Large intestine (tissue), 3 donors: ENCODE results near the gene TMEM37. TPM values are rescaled to one million over a fixed set of nuclear protein-coding genes. Genes with fewer than 3 reads are reported as not detected.

Experiments used
- DNase-seq, 2 donors: peaks; one replicate each; pipeline versions ENCODE4 v3.0.0 to v3.0.0-alpha.2; 2013
- H3K27ac ChIP-seq: one replicate; pipeline ENCODE4 v1.5.1; 2013; ENCODE audit warnings: low read length
- H3K27me3 ChIP-seq: 2 replicates; pipeline ENCODE4 v1.6.1; 2013; ENCODE audit warnings: low read length; ENCODE audit not compliant: control insufficient read depth, insufficient read depth
- H3K36me3 ChIP-seq: 2 replicates; pipeline ENCODE4 v1.6.1; 2013; ENCODE audit warnings: low read length; ENCODE audit not compliant: control insufficient read depth, insufficient read depth
- H3K4me1 ChIP-seq: one replicate; pipeline ENCODE4 v1.6.1; 2013; ENCODE audit warnings: low read length; ENCODE audit not compliant: control insufficient read depth, insufficient read depth
- H3K4me3 ChIP-seq: one replicate; pipeline ENCODE4 v1.5.1; 2013; ENCODE audit warnings: low read length
- H3K9me3 ChIP-seq: one replicate; pipeline ENCODE4 v1.6.1; 2013; ENCODE audit warnings: mild to moderate bottlenecking, low read depth, low read length, moderate library complexity; ENCODE audit not compliant: control insufficient read depth
- WGBS: methylation state at CpG from one replicate; pipeline ENCODE4 v1.1.5; 2013; ENCODE audit warnings: low lambda C conversion rate; ENCODE audit not compliant: insufficient coverage; 5-methylcytosine and 5-hydroxymethylcytosine counted together
- polyA plus RNA-seq: library from polyadenylated mRNA; unstranded; fragments of 120-200 nt; gene quantifications from one replicate; pipeline ENCODE4 v1.2.1, GENCODE V29; 2013

Gene TMEM37
- polyA plus RNA-seq, 1 donor, result 70.7 TPM

GRCh38 chr2:119485336-119486110 lies 53.9 kb downstream of the TMEM37 start:
- Histone ChIP-seq H3K9me3 (no peaks in the 10 kb centered on the region), H3K4me3 (no peak overlapping the region), H3K27ac (no peak overlapping the region), H3K27me3 (no peaks in the 10 kb centered on the region), H3K4me1 (peaks cover 63% of the 10 kb centered on the region), H3K36me3 (peaks cover 4% of the 10 kb centered on the region)
- no CpG with 5 or more reads among the region's 12 CpGs for WGBS
- no peak for DNase-seq

DNA sequence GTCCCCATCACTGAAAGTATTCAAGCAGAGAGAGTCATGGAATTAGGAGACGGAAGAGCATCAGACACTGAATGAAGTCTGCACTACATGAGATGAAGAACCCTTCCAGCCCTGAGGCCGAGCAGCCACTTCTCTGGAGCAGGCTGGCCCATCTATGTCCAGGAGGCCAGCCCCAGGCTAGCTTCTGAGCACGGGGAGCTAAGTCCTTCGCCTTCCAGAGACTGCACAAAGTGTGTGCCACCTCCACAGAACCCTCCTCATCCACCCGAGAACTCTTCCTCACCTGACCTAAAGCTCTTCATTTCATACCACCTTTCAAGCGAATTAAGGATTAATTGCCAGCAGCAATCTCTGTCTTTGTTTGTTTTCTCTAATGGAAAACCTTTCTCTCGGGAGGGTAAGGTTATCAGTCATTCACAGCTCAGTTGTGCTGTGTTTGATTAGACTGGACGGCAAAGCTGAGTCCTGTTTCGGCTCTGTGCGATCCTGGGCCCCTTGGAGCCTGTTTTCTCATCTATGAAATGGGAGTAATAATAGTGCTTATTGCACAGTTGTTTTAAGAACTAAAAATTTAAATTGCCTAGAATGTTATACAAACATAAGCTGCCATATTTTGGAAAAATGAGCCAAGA lies 54.7 kb downstream of the TMEM37 start:
- H3K9me3 ChIP-seq, result no peaks in the 10 kb centered on the region
- H3K27me3 ChIP-seq, result no peaks in the 10 kb centered on the region
- peaks cover 63% of the 10 kb centered on the region for H3K4me1 ChIP-seq
- no peak for DNase-seq
- peak overlapping the region; percentile 91 for H3K27ac ChIP-seq
- WGBS, result no CpG with 5 or more reads among the region's 10 CpGs
- H3K36me3 ChIP-seq, result peaks cover 4% of the 10 kb centered on the region
- H3K4me3 ChIP-seq, result no peak overlapping the region

GRCh38 chr2:119486886-119487285 lies 55.2 kb downstream of the TMEM37 start:
- H3K9me3 ChIP-seq, result no peaks in the 10 kb centered on the region
- H3K27me3 ChIP-seq, result no peaks in the 10 kb centered on the region
- WGBS, result no CpG with 5 or more reads among the region's 7 CpGs
- H3K4me1 ChIP-seq, result peaks cover 64% of the 10 kb centered on the region
- DNase-seq, result peak in 1 of 2 donors; percentile 43
- peaks cover 4% of the 10 kb centered on the region for H3K36me3 ChIP-seq
- H3K27ac ChIP-seq, result peak overlapping the region; percentile 91
- no peak overlapping the region for H3K4me3 ChIP-seq

GRCh38 chr2:119487434-119488244 lies 56.0 kb downstream of the TMEM37 start:
- Histone ChIP-seq H3K4me1 (peaks cover 63% of the 10 kb centered on the region), H3K27ac (peak overlapping the region; percentile 91), H3K27me3 (no peaks in the 10 kb centered on the region), H3K36me3 (peaks cover 4% of the 10 kb centered on the region), H3K9me3 (no peaks in the 10 kb centered on the region), H3K4me3 (no peak overlapping the region)
- WGBS, result 0% methylated on average over 1 of the region's 9 CpGs
- peak; percentile 93 to 97 for DNase-seq

Other genes with a start within 250 kb of the TMEM37 start
- gene STEAP3, start 208.0 kb upstream of the TMEM37 start, polyA plus RNA-seq, result 1.4 TPM
- 11.9 TPM for gene C2orf76, start 65.0 kb upstream of the TMEM37 start, polyA plus RNA-seq
- 377 TPM for gene DBI, start 64.9 kb upstream of the TMEM37 start, polyA plus RNA-seq
- 62.9 TPM for gene SCTR, start 92.6 kb downstream of the TMEM37 start, polyA plus RNA-seq
- 28.5 TPM for gene CFAP221, start 112.6 kb downstream of the TMEM37 start, polyA plus RNA-seq
- gene TMEM177, start 247.3 kb downstream of the TMEM37 start, polyA plus RNA-seq, result 32.0 TPM